WTC11 (cell line): Measurements from ENCODE around the gene NUP210. TPM values are rescaled to one million over a fixed set of nuclear protein-coding genes. Genes with fewer than 3 reads are reported as not detected.
"Not testable (repeated sequence)": the region's sequence is repeated elsewhere in the genome, so short reads cannot be mapped to it uniquely, and the experiment has no call there.

Source experiments
- ATAC-seq: fragments of 200-7000 bp; cut with Tn5 transposase; 2 replicates; pipeline ENCODE4 v1.10.0; 2021; ENCODE audit warnings: mild to moderate bottlenecking, moderate library complexity
- CTCF ChIA-PET: fragments of 300-600 bp; sonication (Branson Sonifier 250); formaldehyde crosslinking; loops from one replicate; lab custom pipeline; 2021; ENCODE audit warnings: antibody characterized with exemption; lab: Charles Lee
- POLR2A ChIA-PET: fragments of 350-600 bp; sonication (Branson Sonifier 250); formaldehyde crosslinking; loops from one replicate; lab custom pipeline; 2021; ENCODE audit warnings: antibody characterized with exemption; lab: Charles Lee
- DNase-seq: peaks from one replicate; pipeline ENCODE4 v3.0.0; 2021; ENCODE audit warnings: low spot score
- H3K27ac Mint-ChIP-seq: 2 replicates; pipeline ENCODE4 v1.8.0; 2021; ENCODE audit warnings: mixed read lengths
- H3K27me3 Mint-ChIP-seq: 2 replicates; pipeline ENCODE4 v1.8.0; 2021; ENCODE audit warnings: low read depth, mild to moderate bottlenecking, moderate library complexity, mixed read lengths
- H3K36me3 Mint-ChIP-seq: 2 replicates; pipeline ENCODE4 v1.8.0; 2021; ENCODE audit warnings: mixed read lengths
- H3K4me1 Mint-ChIP-seq: 2 replicates; pipeline ENCODE4 v1.8.0; 2022; ENCODE audit warnings: mixed read lengths
- H3K4me3 Mint-ChIP-seq: 2 replicates; pipeline ENCODE4 v1.8.0; 2021; ENCODE audit warnings: mild to moderate bottlenecking, moderate library complexity, mixed read lengths
- H3K9me3 Mint-ChIP-seq: 2 replicates; pipeline ENCODE4 v1.8.0; 2021; ENCODE audit warnings: mixed read lengths
- AFF4 ChIP-seq: sonication (generic); formaldehyde crosslinking; IDR thresholded peaks from 2 replicates; pipeline ENCODE4 v1.8.1; 2023; ENCODE audit warnings: mild to moderate bottlenecking, missing genetic modification reagents, borderline replicate concordance
- ATF3 ChIP-seq: sonication (generic); formaldehyde crosslinking; conservative IDR thresholded peaks from 2 replicates; pipeline ENCODE4 v1.8.1; 2022; ENCODE audit warnings: mild to moderate bottlenecking, missing genetic modification reagents
- ETV6 ChIP-seq: sonication (generic); formaldehyde crosslinking; IDR thresholded peaks from 2 replicates; pipeline ENCODE4 v1.8.1; 2022; ENCODE audit warnings: mild to moderate bottlenecking, missing genetic modification reagents
- NR2C2 ChIP-seq: sonication (generic); formaldehyde crosslinking; IDR thresholded peaks from 2 replicates; pipeline ENCODE4 v1.8.0; 2022; ENCODE audit warnings: mild to moderate bottlenecking, missing genetic modification reagents
- NR3C1 ChIP-seq: sonication (generic); formaldehyde crosslinking; conservative IDR thresholded peaks from 2 replicates; pipeline ENCODE4 v1.8.1; 2023; ENCODE audit warnings: low read depth, mild to moderate bottlenecking, missing genetic modification reagents
- OVOL2 ChIP-seq: fragments of 250-450 bp; sonication (Bioruptor Pico); IDR thresholded peaks from 2 replicates; pipeline ENCODE4 v1.9.0; 2021; ENCODE audit warnings: mild to moderate bottlenecking, borderline replicate concordance
- PREB ChIP-seq: sonication (generic); formaldehyde crosslinking; IDR thresholded peaks from 2 replicates; pipeline ENCODE4 v1.8.1; 2022; ENCODE audit warnings: mild to moderate bottlenecking, missing genetic modification reagents, moderate library complexity, borderline replicate concordance
- TCF7 ChIP-seq: sonication (generic); formaldehyde crosslinking; IDR thresholded peaks from 2 replicates; pipeline ENCODE4 v1.8.0; 2022; ENCODE audit warnings: mild to moderate bottlenecking, low read depth, missing genetic modification reagents, moderate library complexity
- TEAD4 ChIP-seq: sonication (generic); formaldehyde crosslinking; IDR thresholded peaks from 2 replicates; pipeline ENCODE4 v1.8.0; 2022; ENCODE audit warnings: mild to moderate bottlenecking, missing genetic modification reagents
- USF1 ChIP-seq: sonication (generic); formaldehyde crosslinking; IDR thresholded peaks from 2 replicates; pipeline ENCODE4 v1.8.0; 2022; ENCODE audit warnings: mild to moderate bottlenecking, missing genetic modification reagents
- ZBTB43 ChIP-seq: sonication (generic); formaldehyde crosslinking; IDR thresholded peaks from 2 replicates; pipeline ENCODE4 v1.8.1; 2023; ENCODE audit warnings: mild to moderate bottlenecking, missing genetic modification reagents
- ZNF416 ChIP-seq: fragments of 250-450 bp; sonication (Bioruptor Pico); IDR thresholded peaks from 2 replicates; pipeline ENCODE4 v1.9.0; 2021; ENCODE audit warnings: mild to moderate bottlenecking, inconsistent platforms
- ZNF425 ChIP-seq: fragments of 250-450 bp; sonication (Bioruptor Pico); conservative IDR thresholded peaks from 2 replicates; pipeline ENCODE4 v1.9.0; 2021; ENCODE audit warnings: mild to moderate bottlenecking
- total RNA-seq: library from RNA; stranded (reverse); gene quantifications from 3 replicates; pipeline ENCODE4 v1.2.3, GENCODE V29; 2021
- TF ChIP-seq, protein P1 (sequence below): sonication (generic); formaldehyde crosslinking; IDR thresholded peaks from 2 replicates; pipeline ENCODE4 v1.8.0; 2023; ENCODE audit warnings: mild to moderate bottlenecking, missing genetic modification reagents
- TF ChIP-seq, protein P2 (sequence below): sonication (generic); formaldehyde crosslinking; IDR thresholded peaks from 2 replicates; pipeline ENCODE4 v1.8.1; 2022; ENCODE audit warnings: low read depth, missing genetic modification reagents, borderline replicate concordance

The NUP210 gene
- total RNA-seq, 1 experiment from 2014 or later: 59.2 TPM

- ChIA-PET CTCF (interaction anchor here (0.8 kb wide), 2 partner anchors 26 to 177 kb away, joined by 3 to 4 read pairs; no protein-coding TSS in a partner anchor), POLR2A (no interaction called here)
- H3K27ac Mint-ChIP-seq: peak overlapping the region; percentile 90
- DNase-seq: no peak
- H3K4me1 Mint-ChIP-seq: no peaks in the 10 kb centered on the region
- no peak overlapping the region for H3K4me3 Mint-ChIP-seq
- H3K36me3 Mint-ChIP-seq: peaks cover 21% of the 10 kb centered on the region
- H3K27me3 Mint-ChIP-seq: no peaks in the 10 kb centered on the region
- H3K9me3 Mint-ChIP-seq: no peaks in the 10 kb centered on the region
- ATAC-seq: no peak
- TF ChIP-seq, protein P1, sequence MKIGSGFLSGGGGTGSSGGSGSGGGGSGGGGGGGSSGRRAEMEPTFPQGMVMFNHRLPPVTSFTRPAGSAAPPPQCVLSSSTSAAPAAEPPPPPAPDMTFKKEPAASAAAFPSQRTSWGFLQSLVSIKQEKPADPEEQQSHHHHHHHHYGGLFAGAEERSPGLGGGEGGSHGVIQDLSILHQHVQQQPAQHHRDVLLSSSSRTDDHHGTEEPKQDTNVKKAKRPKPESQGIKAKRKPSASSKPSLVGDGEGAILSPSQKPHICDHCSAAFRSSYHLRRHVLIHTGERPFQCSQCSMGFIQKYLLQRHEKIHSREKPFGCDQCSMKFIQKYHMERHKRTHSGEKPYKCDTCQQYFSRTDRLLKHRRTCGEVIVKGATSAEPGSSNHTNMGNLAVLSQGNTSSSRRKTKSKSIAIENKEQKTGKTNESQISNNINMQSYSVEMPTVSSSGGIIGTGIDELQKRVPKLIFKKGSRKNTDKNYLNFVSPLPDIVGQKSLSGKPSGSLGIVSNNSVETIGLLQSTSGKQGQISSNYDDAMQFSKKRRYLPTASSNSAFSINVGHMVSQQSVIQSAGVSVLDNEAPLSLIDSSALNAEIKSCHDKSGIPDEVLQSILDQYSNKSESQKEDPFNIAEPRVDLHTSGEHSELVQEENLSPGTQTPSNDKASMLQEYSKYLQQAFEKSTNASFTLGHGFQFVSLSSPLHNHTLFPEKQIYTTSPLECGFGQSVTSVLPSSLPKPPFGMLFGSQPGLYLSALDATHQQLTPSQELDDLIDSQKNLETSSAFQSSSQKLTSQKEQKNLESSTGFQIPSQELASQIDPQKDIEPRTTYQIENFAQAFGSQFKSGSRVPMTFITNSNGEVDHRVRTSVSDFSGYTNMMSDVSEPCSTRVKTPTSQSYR (CRISPR knock-in tag): no peak
- TF ChIP-seq ATF3 (CRISPR knock-in tag) (no peak), OVOL2 (CRISPR knock-in tag) (no peak), ETV6 (no peak), NR3C1 (no peak), ZNF416 (CRISPR knock-in tag) (no peak), AFF4 (no peak), ZNF425 (CRISPR knock-in tag) (no peak), TEAD4 (CRISPR knock-in tag) (no peak), USF1 (CRISPR knock-in tag) (no peak), NR2C2 (no peak), ZBTB43 (CRISPR knock-in tag) (no peak), TCF7 (CRISPR knock-in tag) (no peak), PREB (CRISPR knock-in tag) (no peak)
- TF ChIP-seq, protein P2, sequence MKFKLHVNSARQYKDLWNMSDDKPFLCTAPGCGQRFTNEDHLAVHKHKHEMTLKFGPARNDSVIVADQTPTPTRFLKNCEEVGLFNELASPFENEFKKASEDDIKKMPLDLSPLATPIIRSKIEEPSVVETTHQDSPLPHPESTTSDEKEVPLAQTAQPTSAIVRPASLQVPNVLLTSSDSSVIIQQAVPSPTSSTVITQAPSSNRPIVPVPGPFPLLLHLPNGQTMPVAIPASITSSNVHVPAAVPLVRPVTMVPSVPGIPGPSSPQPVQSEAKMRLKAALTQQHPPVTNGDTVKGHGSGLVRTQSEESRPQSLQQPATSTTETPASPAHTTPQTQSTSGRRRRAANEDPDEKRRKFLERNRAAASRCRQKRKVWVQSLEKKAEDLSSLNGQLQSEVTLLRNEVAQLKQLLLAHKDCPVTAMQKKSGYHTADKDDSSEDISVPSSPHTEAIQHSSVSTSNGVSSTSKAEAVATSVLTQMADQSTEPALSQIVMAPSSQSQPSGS: no peak
These were observed 42.0 kb downstream of the NUP210 start for GRCh38 chr3:13378155-13378554.

DNA sequence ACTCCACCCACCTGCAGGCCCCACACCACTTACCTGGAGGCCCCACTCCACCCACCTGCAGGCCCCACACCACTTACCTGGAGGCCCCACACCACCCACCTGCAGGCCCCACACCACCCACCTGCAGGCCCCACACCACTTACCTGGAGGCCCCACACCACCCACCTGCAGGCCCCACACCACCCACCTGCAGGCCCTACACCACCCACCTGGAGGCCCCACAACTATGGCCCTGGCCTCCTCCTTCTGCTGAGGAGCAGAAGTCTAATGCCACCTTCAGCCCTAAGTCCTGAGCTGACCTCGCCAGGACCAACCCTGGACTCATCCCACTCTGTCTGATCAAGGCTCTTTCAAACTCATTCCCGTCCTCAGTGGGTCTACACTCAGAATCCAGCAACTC lies 42.4 kb downstream of the NUP210 start:
- H3K27me3 Mint-ChIP-seq, POLR2A ChIA-PET, CTCF ChIA-PET, DNase-seq, H3K4me3 Mint-ChIP-seq, H3K9me3 Mint-ChIP-seq, H3K4me1 Mint-ChIP-seq, ATAC-seq: not testable (repeated sequence)
- peaks cover 21% of the 10 kb centered on the region for H3K36me3 Mint-ChIP-seq
- H3K27ac Mint-ChIP-seq: peak overlapping the region; percentile 90
